ENCODE measurements around the gene LSM14B. TPM values are rescaled to one million over a fixed set of nuclear protein-coding genes. Genes with fewer than 3 reads are reported as not detected.
"Not testable (repeated sequence)": the region's sequence is repeated elsewhere in the genome, so short reads cannot be mapped to it uniquely, and the experiment has no call there.

LSM14B gene
- total and polyA plus RNA-seq, 8 donors: 36.0 to 62.3 (median 58.5) TPM

DNA sequence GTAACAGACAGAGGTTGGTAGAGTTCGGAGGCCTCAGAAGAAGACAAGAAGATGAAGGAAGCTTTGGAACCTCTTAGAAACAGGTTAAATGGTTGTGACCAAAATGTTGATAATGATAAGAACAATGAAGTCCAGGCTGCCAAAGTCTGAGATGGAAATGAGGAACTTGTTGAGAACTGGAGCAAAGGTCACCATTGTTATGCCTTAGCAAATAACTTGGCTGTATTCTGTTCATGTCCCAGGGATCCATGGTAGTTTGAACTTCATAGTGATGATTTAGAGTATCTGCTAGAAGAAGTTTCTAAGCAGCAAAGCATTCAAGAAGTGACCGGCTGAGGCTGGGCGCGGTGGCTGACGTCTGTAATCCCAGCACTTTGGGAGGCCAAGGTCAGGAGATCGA is 11.1 kb upstream of the LSM14B start:
- Histone ChIP-seq H3K27me3 (peaks cover 0 to 28% of the 10 kb centered on the region in 2 donors), H3K4me3 (no peak overlapping the region), H3K36me3 (no peaks in the 10 kb centered on the region), H3K4me1 (no peaks in the 10 kb centered on the region), H3K9me3 (peaks cover 0 to 81% of the 10 kb centered on the region in 2 donors), H3K27ac (no peak overlapping the region)
- ATAC-seq (no peak), DNase-seq (no peak)
- intact Hi-C loops (cut with DNase I): no loop called here
- no peak for TF ChIP-seq CTCF (IDR thresholded peaks at IDR 0.05)

- peaks cover 0 to 69% of the 10 kb centered on the region in 2 donors for H3K9me3 ChIP-seq
- no peak for ATAC-seq
Observed at GRCh38 chr20:62112368-62112767, 9.9 kb upstream of the LSM14B start.

DNA sequence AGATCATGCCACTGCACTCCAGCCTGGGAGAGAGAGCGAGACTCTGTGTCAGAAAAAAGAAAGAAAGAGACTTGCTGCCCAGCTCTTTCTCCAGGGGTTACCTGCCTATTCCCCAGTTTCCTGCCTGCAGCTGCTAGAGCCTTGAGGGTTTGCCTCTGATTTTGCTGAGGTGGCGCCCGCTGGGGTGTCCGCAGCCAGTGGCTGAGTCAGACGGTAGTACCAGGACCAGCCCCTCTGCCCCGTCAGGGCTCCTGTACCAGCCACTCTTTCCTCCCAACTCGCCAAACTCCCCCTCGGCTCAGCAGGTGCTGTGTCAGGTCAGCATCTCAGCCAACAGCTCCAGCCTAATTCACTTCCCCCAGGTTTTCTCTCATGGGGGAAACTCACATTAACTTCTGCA is 7.4 kb upstream of the LSM14B start:
- no peak for DNase-seq
- H3K27ac ChIP-seq: no peak overlapping the region
- peaks cover 0 to 59% of the 10 kb centered on the region in 2 donors for H3K27me3 ChIP-seq
- peaks cover 0 to 43% of the 10 kb centered on the region in 2 donors for H3K9me3 ChIP-seq
- no peak for TF ChIP-seq CTCF (IDR thresholded peaks at IDR 0.05)
- intact Hi-C loops (cut with DNase I): no loop called here
- H3K4me3 ChIP-seq: no peak overlapping the region
- no peaks in the 10 kb centered on the region for H3K36me3 ChIP-seq
- no peak for ATAC-seq
- H3K4me1 ChIP-seq: no peaks in the 10 kb centered on the region

More at GRCh38 chr20:62112368-62112767, 9.9 kb upstream of the LSM14B start:
- no peak for TF ChIP-seq CTCF (IDR thresholded peaks at IDR 0.05)
- H3K4me3 ChIP-seq: no peak overlapping the region
- intact Hi-C loops (cut with DNase I): no loop called here
- H3K27me3 ChIP-seq: peaks cover 0 to 41% of the 10 kb centered on the region in 2 donors
- no peaks in the 10 kb centered on the region for H3K36me3 ChIP-seq
- H3K27ac ChIP-seq: no peak overlapping the region
- no peak for DNase-seq
- H3K4me1 ChIP-seq: no peaks in the 10 kb centered on the region

DNA sequence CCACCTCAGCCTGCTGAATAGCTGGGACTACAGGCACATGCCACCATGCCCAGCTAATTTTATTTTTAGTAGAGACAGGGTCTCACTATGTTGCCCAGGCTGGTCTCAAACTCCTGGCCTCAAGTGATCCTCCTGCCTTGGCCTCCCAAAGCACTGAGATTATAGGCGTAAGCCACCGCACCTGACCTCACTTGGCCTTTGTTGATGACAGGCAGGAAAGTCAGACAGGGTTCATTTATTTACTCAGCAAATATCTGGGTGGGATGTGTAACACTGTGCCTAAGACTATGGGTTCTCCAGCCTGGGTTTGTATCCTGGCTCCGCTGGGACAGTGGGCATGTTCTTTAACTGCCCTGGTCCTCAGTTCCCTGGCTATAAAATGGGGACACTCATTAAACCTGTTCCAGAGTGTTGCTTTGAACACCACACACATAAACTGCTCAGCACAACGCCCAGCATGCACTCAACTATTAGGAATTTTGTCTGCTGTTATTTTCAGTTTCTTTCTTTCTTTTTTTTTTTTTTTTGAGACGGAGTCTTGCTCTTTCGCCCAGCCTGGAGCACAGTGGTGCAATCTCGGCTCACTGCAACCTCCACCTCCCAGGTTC is 6.4 kb upstream of the LSM14B start:
- peaks cover 0 to 59% of the 10 kb centered on the region in 2 donors for H3K27me3 ChIP-seq
- H3K27ac ChIP-seq; DNase-seq; H3K4me3 ChIP-seq; H3K36me3 ChIP-seq; ATAC-seq; intact Hi-C loops (cut with DNase I); H3K4me1 ChIP-seq: not testable (repeated sequence)
- peaks cover 0 to 33% of the 10 kb centered on the region in 2 donors for H3K9me3 ChIP-seq

GRCh38 chr20:62116558-62117361 is 5.5 kb upstream of the LSM14B start:
- no peak overlapping the region for H3K27ac ChIP-seq

More at GRCh38 chr20:62116558-62117361, 5.5 kb upstream of the LSM14B start:
- ATAC-seq (no peak), DNase-seq (no peak)
- Histone ChIP-seq H3K9me3 (peaks cover 0 to 25% of the 10 kb centered on the region in 2 donors), H3K4me1 (peaks cover 0 to 5% of the 10 kb centered on the region in 2 donors), H3K4me3 (no peak overlapping the region), H3K27me3 (peaks cover 0 to 59% of the 10 kb centered on the region in 2 donors), H3K36me3 (no peaks in the 10 kb centered on the region)
- TF ChIP-seq CTCF (IDR thresholded peaks at IDR 0.05): no peak
- intact Hi-C loops (cut with DNase I): no loop called here
